ENCODE results near the gene ARHGEF19.
A peak's percentile ranks its signal among the peaks of the same experiment; 100 is the strongest.

The ARHGEF19 gene

GRCh38 chr1:16213013-16213412 is 561 bp upstream of the ARHGEF19 start:
- H3K9me3 ChIP-seq (ENCODE audit: control insufficient read depth, low read length): no peaks in the 10 kb centered on the region
- peaks cover 15% of the 10 kb centered on the region for H3K4me1 ChIP-seq (ENCODE audit: control insufficient read depth, insufficient read depth, low read length, poor library complexity, severe bottlenecking)
- no peak overlapping the region for H3K4me3 ChIP-seq (ENCODE audit: insufficient read depth, low read depth, low read length, poor library complexity, severe bottlenecking)
- no peak overlapping the region for H3K27ac ChIP-seq (ENCODE audit: insufficient read depth, low read length, poor library complexity, severe bottlenecking)
- H3K36me3 ChIP-seq (ENCODE audit: control insufficient read depth, insufficient read depth, low read length): no peaks in the 10 kb centered on the region
- no peak for DNase-seq
- no peaks in the 10 kb centered on the region for H3K27me3 ChIP-seq (replicated peaks; ENCODE audit: control insufficient read depth, insufficient read depth, low read length, poor library complexity, severe bottlenecking)

GRCh38 chr1:16211824-16212223 is 628 bp downstream of the ARHGEF19 start:
- no peak overlapping the region for H3K4me3 ChIP-seq (ENCODE audit: insufficient read depth, low read depth, low read length, poor library complexity, severe bottlenecking)

GRCh38 chr1:16210581-16210980 is 1.9 kb downstream of the ARHGEF19 start:
- Histone ChIP-seq H3K4me3 (ENCODE audit: insufficient read depth, low read depth, low read length, poor library complexity, severe bottlenecking) (no peak overlapping the region), H3K27me3 (replicated peaks; ENCODE audit: control insufficient read depth, insufficient read depth, low read length, poor library complexity, severe bottlenecking) (no peaks in the 10 kb centered on the region), H3K9me3 (ENCODE audit: control insufficient read depth, low read length) (no peaks in the 10 kb centered on the region), H3K27ac (ENCODE audit: insufficient read depth, low read length, poor library complexity, severe bottlenecking) (no peak overlapping the region), H3K36me3 (ENCODE audit: control insufficient read depth, insufficient read depth, low read length) (no peaks in the 10 kb centered on the region), H3K4me1 (ENCODE audit: control insufficient read depth, insufficient read depth, low read length, poor library complexity, severe bottlenecking) (peaks cover 9% of the 10 kb centered on the region)
- DNase-seq: no peak

More at GRCh38 chr1:16211824-16212223, 628 bp downstream of the ARHGEF19 start:
- Histone ChIP-seq H3K9me3 (ENCODE audit: control insufficient read depth, low read length) (no peaks in the 10 kb centered on the region), H3K27ac (ENCODE audit: insufficient read depth, low read length, poor library complexity, severe bottlenecking) (no peak overlapping the region), H3K4me1 (ENCODE audit: control insufficient read depth, insufficient read depth, low read length, poor library complexity, severe bottlenecking) (peaks cover 14% of the 10 kb centered on the region), H3K27me3 (replicated peaks; ENCODE audit: control insufficient read depth, insufficient read depth, low read length, poor library complexity, severe bottlenecking) (no peaks in the 10 kb centered on the region), H3K36me3 (ENCODE audit: control insufficient read depth, insufficient read depth, low read length) (no peaks in the 10 kb centered on the region)
- DNase-seq: no peak

DNA sequence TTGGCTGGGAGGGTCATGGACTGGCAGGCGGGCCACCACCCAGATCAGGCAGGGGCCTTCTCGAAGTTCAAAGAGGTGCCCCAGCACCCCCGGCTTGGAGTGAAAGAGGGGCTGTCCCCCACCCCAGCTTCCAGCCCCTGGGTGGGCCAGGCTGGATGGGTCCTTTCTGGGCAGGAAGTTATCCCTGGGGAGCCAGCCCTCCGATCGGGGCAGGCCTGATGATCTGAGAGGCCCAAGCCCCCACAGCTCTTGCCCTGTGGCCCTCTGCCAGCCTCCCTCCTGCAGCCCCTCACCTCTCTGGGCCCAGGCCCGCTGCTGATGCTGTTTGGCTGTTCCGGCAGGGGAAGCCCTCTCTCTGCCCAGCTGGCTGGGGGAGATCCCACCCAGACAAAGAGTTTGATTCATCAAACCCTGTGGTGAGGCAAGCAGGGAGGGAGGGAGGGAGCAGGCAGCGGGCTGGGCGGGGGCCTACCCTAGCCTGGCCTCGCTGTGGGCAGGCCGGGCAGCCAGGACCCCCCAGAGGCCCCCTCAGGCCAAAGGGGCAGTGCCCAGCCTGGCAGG is 2.5 kb downstream of the ARHGEF19 start:
- Histone ChIP-seq H3K36me3 (ENCODE audit: control insufficient read depth, insufficient read depth, low read length) (no peaks in the 10 kb centered on the region), H3K9me3 (ENCODE audit: control insufficient read depth, low read length) (no peaks in the 10 kb centered on the region), H3K27me3 (replicated peaks; ENCODE audit: control insufficient read depth, insufficient read depth, low read length, poor library complexity, severe bottlenecking) (no peaks in the 10 kb centered on the region), H3K27ac (ENCODE audit: insufficient read depth, low read length, poor library complexity, severe bottlenecking) (no peak overlapping the region), H3K4me1 (ENCODE audit: control insufficient read depth, insufficient read depth, low read length, poor library complexity, severe bottlenecking) (peaks cover 11% of the 10 kb centered on the region), H3K4me3 (ENCODE audit: insufficient read depth, low read depth, low read length, poor library complexity, severe bottlenecking) (no peak overlapping the region)
- DNase-seq: no peak

GRCh38 chr1:16209132-16209846 is 3.2 kb downstream of the ARHGEF19 start:
- Histone ChIP-seq H3K27me3 (replicated peaks; ENCODE audit: control insufficient read depth, insufficient read depth, low read length, poor library complexity, severe bottlenecking) (no peaks in the 10 kb centered on the region), H3K4me3 (ENCODE audit: insufficient read depth, low read depth, low read length, poor library complexity, severe bottlenecking) (no peak overlapping the region), H3K9me3 (ENCODE audit: control insufficient read depth, low read length) (no peaks in the 10 kb centered on the region), H3K4me1 (ENCODE audit: control insufficient read depth, insufficient read depth, low read length, poor library complexity, severe bottlenecking) (peaks cover 11% of the 10 kb centered on the region), H3K36me3 (ENCODE audit: control insufficient read depth, insufficient read depth, low read length) (no peaks in the 10 kb centered on the region), H3K27ac (ENCODE audit: insufficient read depth, low read length, poor library complexity, severe bottlenecking) (no peak overlapping the region)
- DNase-seq: no peak

DNA sequence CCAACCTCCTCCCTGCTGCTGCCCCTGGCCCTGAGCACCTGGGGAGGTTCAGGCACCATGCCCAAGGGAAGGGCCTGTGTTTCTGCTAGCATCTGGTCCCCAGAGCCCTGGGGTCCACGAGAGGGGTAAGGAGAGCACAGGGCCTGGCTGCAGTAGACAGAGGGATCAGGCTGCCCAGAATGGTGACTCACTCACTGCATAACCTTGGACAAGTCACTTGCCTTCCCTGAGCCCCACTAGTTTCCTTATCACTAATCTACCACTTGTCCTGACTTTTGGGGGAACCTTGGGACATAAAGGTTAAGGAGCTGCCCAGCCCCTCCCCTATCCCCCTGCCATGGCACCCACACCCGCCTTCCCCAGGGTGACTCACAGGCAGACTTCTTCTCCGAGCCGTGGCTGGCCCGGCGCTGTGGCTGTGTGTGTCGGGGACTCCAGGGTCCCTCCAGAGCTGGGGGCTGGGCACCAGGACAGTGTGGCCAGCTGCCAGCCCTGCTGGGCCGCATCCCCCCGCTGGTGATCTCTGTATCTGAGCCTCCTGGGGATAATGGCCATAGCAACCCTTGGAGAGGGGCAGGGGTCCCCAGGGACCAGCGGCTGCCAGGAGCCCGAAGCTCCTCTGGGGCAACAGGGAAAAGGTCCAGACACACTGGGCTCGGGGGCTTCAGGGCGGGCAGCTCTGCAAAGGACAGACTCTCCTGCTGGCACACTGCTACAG is 4.0 kb downstream of the ARHGEF19 start:
- Histone ChIP-seq H3K36me3 (ENCODE audit: control insufficient read depth, insufficient read depth, low read length) (no peaks in the 10 kb centered on the region), H3K9me3 (ENCODE audit: control insufficient read depth, low read length) (no peaks in the 10 kb centered on the region), H3K4me3 (ENCODE audit: insufficient read depth, low read depth, low read length, poor library complexity, severe bottlenecking) (no peak overlapping the region), H3K27me3 (replicated peaks; ENCODE audit: control insufficient read depth, insufficient read depth, low read length, poor library complexity, severe bottlenecking) (no peaks in the 10 kb centered on the region), H3K4me1 (ENCODE audit: control insufficient read depth, insufficient read depth, low read length, poor library complexity, severe bottlenecking) (peaks cover 11% of the 10 kb centered on the region), H3K27ac (ENCODE audit: insufficient read depth, low read length, poor library complexity, severe bottlenecking) (no peak overlapping the region)
- no peak for DNase-seq

- H3K36me3 ChIP-seq (ENCODE audit: control insufficient read depth, insufficient read depth, low read length): no peaks in the 10 kb centered on the region
- no peaks in the 10 kb centered on the region for H3K9me3 ChIP-seq (ENCODE audit: control insufficient read depth, low read length)
- H3K27me3 ChIP-seq (replicated peaks; ENCODE audit: control insufficient read depth, insufficient read depth, low read length, poor library complexity, severe bottlenecking): no peaks in the 10 kb centered on the region
- peak overlapping the region; percentile 80 for H3K27ac ChIP-seq (ENCODE audit: insufficient read depth, low read length, poor library complexity, severe bottlenecking)
- peak overlapping the region; percentile 61 for H3K4me3 ChIP-seq (ENCODE audit: insufficient read depth, low read depth, low read length, poor library complexity, severe bottlenecking)
- H3K4me1 ChIP-seq (ENCODE audit: control insufficient read depth, insufficient read depth, low read length, poor library complexity, severe bottlenecking): peaks cover 11% of the 10 kb centered on the region
- DNase-seq: no peak
Measured at GRCh38 chr1:16207318-16208269, 4.9 kb downstream of the ARHGEF19 start.

- Histone ChIP-seq H3K9me3 (ENCODE audit: control insufficient read depth, low read length) (no peaks in the 10 kb centered on the region), H3K27me3 (replicated peaks; ENCODE audit: control insufficient read depth, insufficient read depth, low read length, poor library complexity, severe bottlenecking) (no peaks in the 10 kb centered on the region), H3K4me3 (ENCODE audit: insufficient read depth, low read depth, low read length, poor library complexity, severe bottlenecking) (peak overlapping the region; percentile 61), H3K27ac (ENCODE audit: insufficient read depth, low read length, poor library complexity, severe bottlenecking) (peak overlapping the region; percentile 80), H3K36me3 (ENCODE audit: control insufficient read depth, insufficient read depth, low read length) (no peaks in the 10 kb centered on the region), H3K4me1 (ENCODE audit: control insufficient read depth, insufficient read depth, low read length, poor library complexity, severe bottlenecking) (peaks cover 11% of the 10 kb centered on the region)
- DNase-seq: peak; percentile 90 to 91 (median 90)
Measured at GRCh38 chr1:16206547-16207317, 5.7 kb downstream of the ARHGEF19 start.

DNA sequence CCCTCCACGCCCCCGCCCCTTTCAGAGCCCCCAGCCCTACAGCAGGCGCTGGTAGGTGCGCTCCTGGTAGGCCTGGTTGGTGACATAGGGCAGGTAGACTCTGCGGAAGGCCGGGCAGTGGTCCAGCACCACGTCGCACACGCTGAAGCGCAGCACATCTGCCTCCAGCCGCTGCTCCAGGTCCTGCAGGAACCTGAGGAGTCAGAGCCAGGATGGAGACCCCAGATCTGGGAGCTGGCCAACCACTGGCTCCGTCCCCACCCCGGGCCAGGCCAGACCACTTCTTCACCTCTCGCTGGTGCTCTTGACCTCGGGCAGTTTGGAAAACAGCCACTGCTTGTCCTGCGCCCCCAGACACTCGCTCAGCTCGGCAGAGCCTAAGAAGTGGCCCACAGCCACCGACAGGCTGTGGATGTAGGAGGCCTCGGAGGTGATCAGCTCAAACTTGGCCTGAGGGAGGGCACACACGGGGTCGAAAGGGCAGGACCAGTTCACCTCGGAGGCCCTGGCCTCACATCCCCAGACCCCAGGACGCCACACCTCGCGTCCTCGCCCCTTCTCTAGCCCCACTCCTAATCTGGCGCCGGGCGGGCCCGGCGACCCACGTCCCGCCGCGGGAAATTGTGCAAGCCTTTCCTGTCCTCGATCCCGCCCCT is 6.4 kb downstream of the ARHGEF19 start:
- H3K4me3 ChIP-seq (ENCODE audit: insufficient read depth, low read depth, low read length, poor library complexity, severe bottlenecking): peak overlapping the region; percentile 52
- H3K27ac ChIP-seq (ENCODE audit: insufficient read depth, low read length, poor library complexity, severe bottlenecking): peak overlapping the region; percentile 80
- DNase-seq: no peak
- no peaks in the 10 kb centered on the region for H3K27me3 ChIP-seq (replicated peaks; ENCODE audit: control insufficient read depth, insufficient read depth, low read length, poor library complexity, severe bottlenecking)
- peaks cover 11% of the 10 kb centered on the region for H3K4me1 ChIP-seq (ENCODE audit: control insufficient read depth, insufficient read depth, low read length, poor library complexity, severe bottlenecking)
- H3K36me3 ChIP-seq (ENCODE audit: control insufficient read depth, insufficient read depth, low read length): no peaks in the 10 kb centered on the region
- no peaks in the 10 kb centered on the region for H3K9me3 ChIP-seq (ENCODE audit: control insufficient read depth, low read length)
